Forelimb muscle (tissue), 1 donor: ENCODE data around the gene C15orf40. TPM values are rescaled to one million over a fixed set of nuclear protein-coding genes. Genes with fewer than 3 reads are reported as not detected.
A peak's percentile ranks its signal among the peaks of the same experiment; 100 is the strongest.
"Not testable (repeated sequence)": the region's sequence is repeated elsewhere in the genome, so short reads cannot be mapped to it uniquely, and the experiment has no call there.

Experiments
- DNase-seq: peaks from one replicate; pipeline ENCODE4 v3.0.0-alpha.2; 2013; ENCODE audit warnings: low read depth
- polyA plus RNA-seq: library from polyadenylated mRNA; unstranded; fragments of 120-200 nt; gene quantifications from one replicate; pipeline ENCODE4 v1.2.1, GENCODE V29; 2013; ENCODE audit not compliant: insufficient read length

The C15orf40 gene
- polyA plus RNA-seq, result 16.6 TPM

GRCh38 chr15:83011271-83012075, at the start of gene C15orf40:
Gene C15orf40 (minus strand): TSS chr15:83011639. CDS start chr15:83011607, 32 bp downstream.
- DNase-seq, result peak; percentile 81

DNA sequence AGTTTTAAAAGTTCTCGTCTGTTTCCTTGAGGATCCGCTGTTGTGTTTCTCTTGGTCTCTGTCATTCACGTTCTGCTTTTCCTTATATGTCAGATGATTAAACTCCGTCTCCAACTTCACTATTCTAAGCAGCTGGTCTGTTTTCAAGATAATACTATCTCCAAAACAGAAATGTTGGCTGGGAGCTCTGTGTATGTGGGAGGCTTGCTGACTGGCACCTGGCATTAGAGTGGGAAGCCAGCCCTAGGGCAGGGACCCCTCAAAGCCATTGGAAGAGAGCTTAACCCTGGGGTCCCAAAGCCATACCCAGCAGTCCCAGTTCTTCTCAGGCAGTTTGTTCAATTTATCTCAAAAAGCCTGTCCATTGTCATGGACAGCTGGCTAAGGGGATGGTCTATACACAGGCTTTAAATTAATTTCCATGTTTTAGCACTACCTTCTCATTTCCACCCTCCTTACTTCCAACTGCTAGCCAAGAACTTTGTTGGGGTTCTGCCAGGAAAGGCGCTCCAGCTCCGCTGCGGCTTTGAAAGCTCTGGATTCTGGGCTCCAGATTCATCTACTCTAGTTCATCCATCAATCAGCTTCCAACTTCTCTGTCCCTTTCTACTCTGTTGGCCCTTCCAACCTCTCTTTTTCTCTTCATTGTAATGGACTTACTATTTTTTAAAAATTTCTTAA, 46.4 kb upstream of the C15orf40 start:
- no peak for DNase-seq

DNA sequence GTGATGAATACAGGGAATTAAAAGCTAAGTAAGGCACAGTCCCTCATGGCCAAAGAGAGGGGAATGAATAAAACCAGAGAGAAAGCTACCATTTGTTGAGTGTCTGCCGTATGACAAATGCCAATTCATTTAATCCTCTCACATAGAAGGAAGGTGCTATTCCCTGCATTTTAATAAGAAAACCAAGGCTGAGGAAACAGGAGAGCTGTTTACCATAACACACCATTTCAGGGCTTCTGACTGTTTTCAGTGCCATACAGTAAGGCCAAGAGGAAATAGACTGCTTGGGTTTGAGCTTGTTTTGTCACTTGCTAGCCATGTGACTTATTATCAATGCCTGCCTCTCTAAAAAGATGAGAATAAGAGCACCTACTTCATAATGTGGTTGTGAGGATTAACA, 45.6 kb upstream of the C15orf40 start:
- no peak for DNase-seq

DNA sequence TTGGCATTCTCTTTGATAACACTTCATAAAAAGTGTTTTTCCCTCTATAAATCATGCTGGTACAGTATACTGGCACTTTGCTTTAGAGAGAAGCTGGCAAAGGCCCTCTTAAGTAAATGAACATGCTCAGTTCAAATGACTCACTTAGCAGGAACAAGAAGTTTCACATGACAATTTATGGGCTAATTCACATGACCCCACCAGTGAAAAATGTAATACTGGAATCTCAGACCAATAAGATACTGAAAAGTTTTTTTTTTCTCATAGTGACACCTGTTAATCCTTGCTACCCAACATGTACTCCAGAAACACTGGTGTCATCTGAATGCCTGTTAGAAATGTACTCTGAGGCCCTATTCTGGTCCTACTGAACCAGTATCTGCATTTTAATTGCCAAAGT, 41.7 kb upstream of the C15orf40 start:
- DNase-seq, result no peak

GRCh38 chr15:83046558-83047127, 35.2 kb upstream of the C15orf40 start:
- DNase-seq, result no peak

GRCh38 chr15:83044156-83044555, 32.7 kb upstream of the C15orf40 start:
- no peak for DNase-seq

GRCh38 chr15:83039206-83039605, 27.8 kb upstream of the C15orf40 start:
- DNase-seq, result no peak

GRCh38 chr15:83036253-83036652, 24.8 kb upstream of the C15orf40 start:
- DNase-seq, result no peak

DNA sequence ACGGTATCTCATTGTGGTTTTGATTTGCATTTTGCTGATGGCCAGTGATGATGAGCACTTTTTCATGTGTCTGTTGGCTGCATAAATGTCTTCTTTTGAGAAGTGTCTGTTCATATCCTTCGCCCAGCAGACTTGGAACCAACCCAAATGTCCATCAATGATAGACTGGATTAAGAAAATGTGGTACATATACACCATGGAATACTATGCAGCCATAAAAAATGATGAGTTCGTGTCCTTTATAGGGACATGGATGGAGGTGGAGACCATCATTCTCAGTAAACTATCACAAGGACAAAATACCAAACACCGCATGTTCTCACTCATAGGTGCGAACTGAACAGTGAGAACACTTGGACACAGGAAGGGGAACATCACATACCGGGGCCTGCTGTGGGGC, 19.8 kb upstream of the C15orf40 start:
- DNase-seq, result not testable (repeated sequence)

DNA sequence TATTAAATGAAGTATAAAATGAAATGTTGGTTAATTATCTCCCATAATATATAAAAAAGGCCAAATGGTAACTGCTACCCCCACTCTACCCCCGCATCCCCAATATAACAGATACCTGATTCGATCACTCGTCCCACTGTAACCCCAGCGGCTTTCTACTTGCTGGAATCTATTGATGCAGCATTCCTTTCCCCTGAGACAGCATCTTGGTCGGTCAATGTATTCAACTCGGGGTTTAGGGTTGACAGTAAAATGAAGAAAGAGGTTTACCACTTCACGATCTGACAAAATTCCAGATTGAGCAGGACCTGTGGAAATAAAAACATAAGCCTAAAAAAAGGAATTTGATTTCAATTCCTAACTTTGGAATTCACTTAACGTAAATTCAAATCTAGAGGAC, 18.6 kb upstream of the C15orf40 start:
- DNase-seq, result no peak

DNA sequence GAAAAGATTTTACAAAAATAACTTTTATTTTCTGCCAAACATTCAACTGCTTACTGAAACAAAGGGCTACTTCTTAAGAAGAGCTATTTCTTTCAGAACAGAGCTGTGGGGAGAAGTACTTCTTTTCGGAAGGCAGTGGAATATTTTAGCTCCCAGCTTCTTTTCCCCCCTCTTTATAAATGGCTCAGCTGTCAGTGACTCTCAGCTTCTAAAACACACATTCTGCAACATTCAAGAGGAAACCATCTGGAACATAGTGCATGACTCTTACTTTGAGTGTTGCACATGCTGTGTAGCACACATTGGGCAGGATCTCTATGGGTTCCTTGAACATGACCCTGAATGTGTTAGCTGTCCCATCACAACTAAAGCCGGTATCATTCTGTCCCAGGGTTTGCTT, 7.0 kb upstream of the C15orf40 start:
- DNase-seq, result no peak

DNA sequence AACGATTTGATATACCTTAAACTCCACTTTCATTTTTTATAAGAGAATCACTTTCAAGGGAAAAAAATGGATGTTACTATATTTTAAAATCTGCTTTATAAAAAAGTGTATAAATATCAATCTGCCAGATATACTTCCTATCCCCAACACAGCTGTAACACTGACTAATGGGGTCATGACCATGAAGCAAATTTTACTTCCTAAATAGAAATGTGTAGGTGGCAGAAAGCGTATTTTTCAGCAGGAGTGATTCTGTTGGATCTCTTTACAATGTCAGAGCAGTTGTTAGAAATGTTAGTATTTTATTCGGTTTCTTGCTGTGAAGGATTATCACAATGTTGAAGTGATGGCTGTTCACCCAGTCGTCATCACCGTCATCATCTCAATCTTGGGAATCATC, 5.5 kb upstream of the C15orf40 start:
- DNase-seq, result no peak

DNA sequence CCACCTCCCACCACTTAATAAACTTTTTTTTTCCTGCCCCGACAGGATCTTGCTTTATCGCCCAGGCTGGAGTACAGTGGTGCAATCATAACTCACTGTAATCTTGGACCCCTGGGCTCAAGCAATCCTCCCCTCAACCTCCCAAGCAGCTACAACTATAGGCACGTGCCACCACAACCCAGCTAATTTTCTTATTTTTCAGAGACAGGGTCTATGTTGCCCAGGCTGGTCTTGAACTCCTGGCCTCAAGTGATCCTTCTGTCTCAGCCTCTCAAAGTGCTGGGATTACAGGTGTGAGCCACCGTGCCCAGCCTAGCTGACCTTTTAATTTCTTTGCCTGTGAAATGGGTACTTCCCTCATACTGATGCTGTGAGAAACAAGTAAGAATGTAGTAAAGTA, 3.9 kb upstream of the C15orf40 start:
- no peak for DNase-seq

DNA sequence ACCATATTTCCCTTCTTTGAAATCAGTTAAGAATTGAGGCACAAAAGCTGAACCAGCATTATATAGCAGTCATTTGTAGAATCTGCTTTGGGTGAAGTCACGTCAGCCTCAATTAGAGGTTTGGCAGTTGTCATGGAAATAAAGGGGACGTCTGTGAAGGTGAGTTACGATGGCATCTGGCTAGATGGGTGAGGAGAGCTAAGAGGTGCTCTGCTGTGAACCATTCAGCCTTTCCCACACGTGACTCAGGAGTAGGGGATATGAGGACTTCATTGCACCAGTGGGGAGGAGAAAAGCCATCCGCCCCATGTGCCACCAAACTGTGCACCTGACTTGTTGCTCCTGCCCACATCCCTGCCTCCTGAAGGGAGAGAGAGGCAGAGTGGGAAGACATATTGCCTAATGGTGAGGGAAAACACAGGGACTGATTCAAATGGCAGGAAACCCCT, 2.8 kb upstream of the C15orf40 start:
- DNase-seq, result no peak

GRCh38 chr15:83012636-83013035, 1.2 kb upstream of the C15orf40 start:
- no peak for DNase-seq

DNA sequence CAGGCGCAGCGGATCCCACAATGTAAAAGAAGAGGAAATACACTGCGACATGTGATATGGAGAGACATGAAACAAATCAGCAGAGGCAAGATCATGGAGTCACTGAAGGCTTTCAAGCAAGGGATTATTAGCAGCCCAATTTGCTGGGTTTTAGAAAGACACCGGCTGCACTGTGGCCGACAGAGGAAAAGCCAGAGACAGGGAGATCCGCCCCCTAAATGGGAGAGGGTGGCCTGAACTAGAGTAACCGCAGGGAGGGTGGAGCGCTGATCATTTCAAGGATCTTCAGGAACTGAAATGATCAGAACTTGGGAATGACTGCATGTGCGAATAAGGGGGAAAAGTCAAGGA, 612 bp upstream of the C15orf40 start:
- no peak for DNase-seq

DNA sequence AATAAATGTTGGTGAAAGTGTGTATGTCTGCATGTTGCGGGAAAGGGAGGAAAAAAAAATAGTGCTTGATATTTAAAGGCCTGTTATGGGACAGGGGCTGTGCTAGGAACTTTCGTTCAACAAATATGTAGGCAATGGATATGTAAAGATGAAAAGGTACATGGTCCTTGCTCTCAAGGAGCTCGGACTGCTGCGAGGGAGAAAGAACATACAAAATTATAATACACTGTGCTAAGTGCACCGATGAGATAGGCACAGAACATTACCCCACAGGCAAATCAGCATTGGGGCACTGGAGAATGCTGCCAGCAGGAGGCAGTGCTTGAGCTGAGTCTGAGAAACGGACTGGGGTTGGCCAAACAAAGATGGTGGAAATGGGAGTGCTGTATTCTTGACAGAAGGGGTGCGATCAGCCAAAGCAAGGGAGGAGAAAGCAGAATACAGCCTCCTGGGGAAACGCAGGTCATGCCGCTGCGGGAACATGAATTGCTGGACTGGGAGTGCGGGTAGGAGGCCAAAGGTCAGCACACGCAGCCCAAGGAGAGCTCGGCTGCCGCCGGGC, 649 bp downstream of the C15orf40 start:
- DNase-seq, result peak; percentile 26

- DNase-seq, result not testable (repeated sequence)
Observed at GRCh38 chr15:83000672-83001031, 10.8 kb downstream of the C15orf40 start.

DNA sequence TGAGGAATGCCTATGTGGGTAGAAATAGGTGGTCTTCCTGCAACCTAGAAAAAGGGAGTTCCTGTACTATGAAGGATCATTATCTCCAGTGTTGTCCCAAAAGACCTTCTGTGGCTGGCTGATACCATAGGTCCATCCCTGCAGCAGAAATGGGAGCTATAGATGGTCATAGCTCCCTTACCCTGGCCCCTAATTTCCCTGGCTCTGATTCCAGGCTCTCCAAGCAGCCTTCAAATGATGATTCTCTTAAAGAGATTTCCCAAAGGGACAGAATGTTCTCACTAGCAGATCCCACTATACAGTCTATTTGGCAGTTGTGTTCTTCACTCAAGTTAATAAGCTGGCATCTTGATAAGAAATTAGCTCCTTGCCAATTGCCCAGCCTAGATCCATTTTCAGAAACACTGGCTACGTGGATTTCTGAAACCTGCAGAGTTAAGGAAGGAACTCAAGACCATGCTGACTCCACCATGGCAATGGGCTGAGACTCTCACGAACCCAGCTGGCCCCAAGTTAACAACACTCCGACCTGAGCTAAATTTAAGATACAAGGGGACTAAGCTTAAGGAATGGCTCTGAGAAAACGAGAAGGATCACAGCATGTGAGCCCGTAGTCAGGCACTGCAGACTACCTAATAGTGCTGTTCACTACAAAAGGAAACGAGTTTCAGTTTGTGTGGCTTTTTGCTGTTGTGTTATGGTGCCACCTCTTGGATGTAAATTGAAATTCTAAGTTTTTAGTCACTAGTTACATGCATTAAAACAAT, 11.4 kb downstream of the C15orf40 start:
- no peak for DNase-seq

DNA sequence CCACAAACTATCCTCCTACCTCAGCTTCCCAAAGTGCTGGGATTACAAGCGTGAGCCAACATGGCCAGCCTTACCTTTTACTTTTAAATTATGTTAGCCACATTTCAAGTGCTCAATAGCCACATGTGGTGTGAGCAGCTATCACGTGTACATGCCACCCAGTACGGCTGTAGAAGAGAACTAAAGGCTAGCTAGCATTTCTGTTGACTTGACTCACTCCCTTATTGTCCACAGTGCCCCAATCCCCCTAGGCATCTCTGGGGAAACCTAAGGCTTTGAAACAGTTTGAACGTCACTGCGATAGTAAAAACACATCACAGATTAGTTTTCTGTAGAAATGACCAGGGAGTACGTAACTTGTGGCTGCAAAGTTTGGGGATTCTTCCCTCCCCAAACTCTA, 12.0 kb downstream of the C15orf40 start:
- DNase-seq, result no peak

DNA sequence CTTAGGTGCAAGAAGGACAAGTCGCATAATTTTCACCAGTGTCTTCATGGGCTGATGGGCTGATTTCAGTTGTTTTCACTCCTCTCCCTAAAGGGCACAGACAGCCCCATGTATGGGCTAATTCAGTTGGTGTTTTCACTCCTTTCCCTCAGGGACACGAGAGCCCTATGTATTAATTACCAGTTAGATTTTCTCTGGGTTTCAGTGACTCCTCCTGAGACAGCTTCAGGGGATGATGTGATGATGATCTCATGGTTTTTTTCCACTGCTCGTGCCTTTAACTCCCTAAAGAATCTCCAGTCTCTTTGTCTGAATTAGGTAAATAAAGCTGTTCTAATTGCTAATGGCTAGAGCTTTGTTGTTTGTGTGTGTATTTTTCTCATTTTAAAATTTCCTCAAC, 15.5 kb downstream of the C15orf40 start:
- no peak for DNase-seq

GRCh38 chr15:82995076-82995475, 16.4 kb downstream of the C15orf40 start:
- no peak for DNase-seq
